SK-N-SH (cell line): ENCODE measurements around the gene SSTR1.

Experiments used
- CTCF ChIP-seq: fragments of 200-600 bp; sonication (generic); IDR thresholded peaks from 2 replicates; pipeline ENCODE4 v1.6.1; 2017; ENCODE audit warnings: antibody characterized with exemption, mild to moderate bottlenecking, moderate library complexity
- EP300 ChIP-seq, 2 experiments: IDR thresholded peaks; 2 replicates each; pipeline versions ENCODE4 v1.4.0 to v1.6.1; 2012; ENCODE audit warnings: borderline replicate concordance in 1 of 2, low read depth in 1 of 2, low read length in 1 of 2
- FOXM1 ChIP-seq: IDR thresholded peaks from 2 replicates; pipeline ENCODE4 v1.4.0; 2012; ENCODE audit warnings: low read depth, mild to moderate bottlenecking
- MAX ChIP-seq: IDR thresholded peaks from 2 replicates; pipeline ENCODE4 v1.4.0; 2012; ENCODE audit warnings: low read depth
- MEF2A ChIP-seq: IDR thresholded peaks from 2 replicates; pipeline ENCODE4 v1.4.0; 2012; ENCODE audit warnings: low read depth, borderline replicate concordance
- MXI1 ChIP-seq: IDR thresholded peaks from 2 replicates; pipeline ENCODE4 v1.6.1; 2012; ENCODE audit warnings: mild to moderate bottlenecking, low read depth, low read length, improper control_type of control experiment
- POLR2AphosphoS5 ChIP-seq: IDR thresholded peaks from 2 replicates; pipeline ENCODE4 v1.6.1; 2012; ENCODE audit warnings: low read depth, low read length
- REST ChIP-seq: IDR thresholded peaks from 2 replicates; pipeline ENCODE4 v1.6.1; 2012; ENCODE audit warnings: mild to moderate bottlenecking, low read depth, low read length, moderate library complexity
- TAF1 ChIP-seq: IDR thresholded peaks from 2 replicates; pipeline ENCODE4 v1.6.1; 2012; ENCODE audit warnings: low read depth, mild to moderate bottlenecking, low read length, moderate library complexity, borderline replicate concordance
- USF2 ChIP-seq: fragments of 150-350 bp; IDR thresholded peaks from 2 replicates; pipeline ENCODE4 v1.6.1; 2017; ENCODE audit warnings: antibody characterized with exemption, low read length, low read depth, borderline replicate concordance

- TF ChIP-seq MXI1 = no peak
- TF ChIP-seq TAF1 = no peak
- no peak for TF ChIP-seq CTCF
- no peak for TF ChIP-seq FOXM1
- TF ChIP-seq MAX = no peak
- no peak for TF ChIP-seq REST
- TF ChIP-seq EP300 (IDR thresholded peaks at IDR 0.05; ENCODE audit: borderline replicate concordance in 1 of 2, low read depth in 1 of 2, low read length in 1 of 2) = no peak
- no peak for TF ChIP-seq MEF2A
- no peak for TF ChIP-seq POLR2AphosphoS5
- no peak for TF ChIP-seq USF2
Observed at GRCh38 chr14:38204719-38205115, 3.0 kb upstream of the SSTR1 start.
